ENCODE results near the gene DPH2. TPM values are rescaled to one million over a fixed set of nuclear protein-coding genes. Genes with fewer than 3 reads are reported as not detected.

DPH2 gene, protein sequence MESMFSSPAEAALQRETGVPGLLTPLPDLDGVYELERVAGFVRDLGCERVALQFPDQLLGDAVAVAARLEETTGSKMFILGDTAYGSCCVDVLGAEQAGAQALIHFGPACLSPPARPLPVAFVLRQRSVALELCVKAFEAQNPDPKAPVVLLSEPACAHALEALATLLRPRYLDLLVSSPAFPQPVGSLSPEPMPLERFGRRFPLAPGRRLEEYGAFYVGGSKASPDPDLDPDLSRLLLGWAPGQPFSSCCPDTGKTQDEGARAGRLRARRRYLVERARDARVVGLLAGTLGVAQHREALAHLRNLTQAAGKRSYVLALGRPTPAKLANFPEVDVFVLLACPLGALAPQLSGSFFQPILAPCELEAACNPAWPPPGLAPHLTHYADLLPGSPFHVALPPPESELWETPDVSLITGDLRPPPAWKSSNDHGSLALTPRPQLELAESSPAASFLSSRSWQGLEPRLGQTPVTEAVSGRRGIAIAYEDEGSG
- 10 to 100 TPM; 10.0 to 21.3 (median 14.6) TPM for polyA plus RNA-seq

DNA sequence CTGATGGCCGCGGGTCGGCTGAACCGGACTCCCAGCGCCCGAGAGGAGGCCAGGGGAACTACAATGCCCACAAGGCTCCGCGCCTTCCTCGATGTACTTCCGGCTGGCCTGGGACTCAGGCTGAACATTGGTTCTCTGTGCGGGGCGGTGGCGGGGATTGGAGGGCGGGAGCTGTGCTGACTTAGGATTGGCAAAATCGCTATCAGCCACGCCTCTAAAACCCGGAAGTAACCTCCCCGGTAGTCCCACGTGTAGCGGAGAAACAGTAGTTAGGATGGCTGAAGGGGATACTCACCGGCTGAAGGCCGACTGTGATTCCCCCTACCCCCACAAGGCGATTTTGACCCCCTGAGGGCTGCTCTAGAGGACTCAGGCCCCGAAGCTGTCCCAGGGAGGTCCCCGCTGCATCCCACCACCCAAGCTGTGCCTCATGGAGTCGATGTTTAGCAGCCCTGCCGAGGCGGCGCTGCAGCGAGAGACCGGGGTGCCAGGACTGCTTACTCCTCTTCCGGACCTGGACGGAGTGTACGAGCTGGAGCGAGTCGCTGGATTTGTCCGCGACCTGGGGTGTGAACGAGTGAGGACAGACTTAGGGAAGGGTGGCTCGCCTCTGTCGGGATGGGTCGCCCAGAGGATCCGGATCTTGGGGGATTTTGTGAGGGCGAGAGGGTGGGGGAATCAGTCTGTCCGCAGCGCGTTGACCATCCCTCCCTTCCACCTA is at the start of gene DPH2:
TSS of gene DPH2 (plus strand) at position 265 of the 721 bp plus-strand sequence. CDS start at position 431, 166 bp downstream.
- H3K27ac ChIP-seq (ENCODE audit: low read depth, low read length), result no peak within 1 kb of the TSS
- WGBS, 3 donors, result 0 to 1% (median 0%) methylated on average over 47 of the region's 47 CpGs

DNA sequence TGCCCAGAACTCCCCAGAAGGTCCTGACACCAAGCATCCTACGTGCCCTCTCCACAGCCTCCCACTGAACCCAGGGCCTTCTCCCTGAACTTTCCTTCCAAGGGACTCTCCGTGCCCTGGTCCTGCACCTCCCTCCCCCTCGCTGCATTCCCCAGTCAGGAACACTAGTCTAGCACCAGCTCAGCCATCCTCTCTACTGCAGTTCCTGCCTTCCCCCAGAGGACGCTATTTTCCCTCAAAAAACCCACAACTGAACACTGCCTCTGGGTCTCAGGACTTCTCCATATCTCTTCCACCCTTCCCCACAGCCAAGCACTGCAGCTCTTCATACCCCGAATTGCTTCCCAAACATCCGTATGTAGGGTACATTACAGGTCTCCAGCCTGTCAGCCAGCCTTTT is 48.8 kb upstream of the DPH2 start:
- H3K27ac ChIP-seq (ENCODE audit: low read depth, low read length), result no peak overlapping the region
- WGBS, 3 donors, result 90 to 95% (median 95%) methylated on average over 6 of the region's 6 CpGs

DNA sequence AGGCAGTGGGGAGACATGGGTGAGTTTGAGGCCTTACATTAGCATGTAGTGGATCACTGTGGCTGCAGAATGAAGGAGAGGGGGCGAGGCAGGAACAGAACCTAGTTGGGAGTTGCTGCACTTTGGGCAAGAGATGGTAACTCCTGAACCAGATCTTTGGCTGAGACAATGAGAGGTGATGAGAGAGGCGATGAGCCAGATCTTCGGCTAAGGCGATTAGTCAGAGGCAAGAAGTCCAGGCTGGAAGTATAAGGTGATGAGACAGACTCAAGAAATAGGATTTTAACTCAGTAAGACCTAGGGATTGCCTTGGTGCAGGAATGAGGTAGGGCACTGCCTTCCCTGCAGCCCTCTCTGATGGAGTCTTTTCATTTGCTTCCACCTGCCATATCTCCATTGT is 45.3 kb upstream of the DPH2 start:
- WGBS, 3 donors, result 84 to 98% (median 85%) methylated on average over 4 of the region's 4 CpGs
- H3K27ac ChIP-seq (ENCODE audit: low read depth, low read length), result no peak overlapping the region

DNA sequence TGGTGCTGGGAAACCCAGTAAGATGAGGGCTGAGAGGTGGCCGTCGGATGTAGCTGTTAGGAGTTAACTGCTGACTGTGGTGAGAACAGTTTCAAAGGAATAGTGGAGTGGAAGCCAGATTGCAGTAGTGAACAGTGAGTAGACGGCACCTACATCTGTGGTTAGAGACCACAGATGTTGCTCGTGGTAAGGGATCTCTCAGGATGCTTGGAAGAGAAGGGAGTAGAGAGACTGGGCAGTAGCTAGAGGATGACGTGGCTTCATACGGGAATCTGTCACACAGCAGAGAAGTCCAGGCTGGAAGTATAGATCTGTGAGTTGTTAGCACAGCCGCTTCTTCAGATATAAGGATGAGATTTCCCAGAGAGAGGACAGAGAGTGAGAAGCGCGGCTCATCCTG is 44.0 kb upstream of the DPH2 start:
- WGBS, 3 donors, result 94 to 96% (median 94%) methylated on average over 9 of the region's 9 CpGs

DNA sequence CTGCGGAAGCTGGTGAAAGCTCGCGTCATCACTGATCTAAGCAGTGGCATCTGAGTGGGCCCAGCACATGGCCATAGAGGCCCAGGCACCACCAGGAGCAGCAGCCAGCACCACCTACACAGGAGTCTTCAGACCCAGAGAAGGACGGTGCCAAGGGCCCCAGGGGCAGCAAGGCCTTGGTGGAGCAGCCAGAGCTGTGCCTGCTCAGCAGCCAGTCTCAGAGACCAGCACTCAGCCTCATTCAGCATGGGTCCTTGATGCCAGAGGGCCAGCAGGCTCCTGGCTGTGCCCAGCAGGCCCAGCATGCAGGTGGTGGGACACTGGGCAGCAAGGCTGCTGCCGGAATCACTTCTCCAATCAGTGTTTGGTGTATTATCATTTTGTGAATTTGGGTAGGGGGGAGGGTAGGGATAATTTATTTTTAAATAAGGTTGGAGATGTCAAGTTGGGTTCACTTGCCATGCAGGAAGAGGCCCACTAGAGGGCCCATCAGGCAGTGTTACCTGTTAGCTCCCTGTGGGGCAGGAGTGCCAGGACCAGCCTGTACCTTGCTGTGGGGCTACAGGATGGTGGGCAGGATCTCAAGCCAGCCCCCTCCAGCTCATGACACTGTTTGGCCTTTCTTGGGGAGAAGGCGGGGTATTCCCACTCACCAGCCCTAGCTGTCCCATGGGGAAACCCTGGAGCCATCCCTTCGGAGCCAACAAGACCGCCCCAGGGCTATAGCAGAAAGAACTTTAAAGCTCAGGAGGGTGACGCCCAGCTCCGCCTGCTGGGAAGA is 39.5 kb upstream of the DPH2 start:
- WGBS, 3 donors, result 90 to 95% (median 92%) methylated on average over 10 of the region's 10 CpGs
- no peak overlapping the region for H3K27ac ChIP-seq (ENCODE audit: low read depth, low read length)

More for the DNA sequence above, 44.0 kb upstream of the DPH2 start:
- no peak overlapping the region for H3K27ac ChIP-seq (ENCODE audit: low read depth, low read length)

DNA sequence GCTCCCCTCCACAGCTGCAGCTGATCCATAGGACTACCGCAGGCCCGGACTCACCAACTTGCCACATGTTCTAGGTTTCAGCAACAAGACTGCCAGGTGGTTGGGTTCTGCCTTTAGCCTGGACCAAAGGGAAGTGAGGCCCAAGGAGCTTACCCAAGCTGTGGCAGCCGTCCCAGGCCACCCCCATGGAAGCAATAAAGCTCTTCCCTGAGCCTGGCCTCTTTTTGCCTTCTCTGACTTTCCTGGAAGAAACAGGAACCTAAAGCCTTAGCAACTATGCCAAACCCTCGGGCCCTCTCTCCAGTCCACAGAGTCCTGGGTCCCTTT is 38.9 kb upstream of the DPH2 start:
- no peak overlapping the region for H3K27ac ChIP-seq (ENCODE audit: low read depth, low read length)
- WGBS, 3 donors, result 62 to 72% (median 70%) methylated on average over 4 of the region's 4 CpGs

DNA sequence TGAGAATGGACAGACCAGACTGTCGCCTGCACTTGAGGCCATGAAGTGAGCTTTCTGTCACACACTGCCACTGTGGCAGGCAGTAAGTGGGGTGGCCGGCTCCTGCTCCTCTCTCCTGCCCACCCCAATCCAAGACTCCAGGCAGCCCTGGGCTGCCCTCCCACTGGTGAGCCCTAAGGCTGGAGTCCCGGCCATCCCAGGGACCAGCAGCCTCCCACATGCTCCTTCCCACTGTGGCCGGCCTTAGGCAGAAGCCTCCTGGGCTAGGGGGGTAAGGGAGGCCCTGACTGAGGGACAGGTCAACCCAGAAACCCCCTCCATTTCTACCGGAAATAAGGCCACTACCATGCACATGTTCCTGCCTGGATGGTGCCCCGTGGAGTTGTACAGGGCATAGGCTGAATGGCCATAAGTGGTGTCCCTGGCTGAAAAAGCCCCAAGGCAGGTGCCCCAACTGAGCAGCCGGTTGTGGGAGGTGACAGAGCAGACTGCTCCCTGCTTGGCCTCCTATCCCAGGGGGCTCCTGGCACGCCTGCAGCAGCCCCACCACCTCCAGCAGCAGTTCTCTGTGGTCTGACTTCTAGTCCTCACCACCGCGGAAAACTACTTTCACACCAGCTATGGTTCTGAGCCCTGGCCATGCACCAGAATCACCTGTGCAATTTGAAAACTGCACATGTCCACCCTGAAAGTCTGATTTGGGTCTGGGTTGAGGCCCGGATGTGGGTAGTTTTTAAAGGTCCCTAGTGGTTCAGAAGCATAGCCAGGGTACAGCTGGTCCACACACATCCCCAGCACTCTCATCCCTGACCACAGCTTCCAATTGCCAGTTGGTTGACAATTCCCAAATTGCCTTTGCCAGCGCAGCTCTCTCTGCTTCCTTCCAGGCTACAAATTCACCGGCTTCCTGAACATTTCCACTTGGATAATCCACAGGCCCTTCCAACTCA is 37.8 kb upstream of the DPH2 start:
- 89 to 91% (median 90%) methylated on average over 12 to 13 of the region's 13 CpGs for WGBS, 3 donors

DNA sequence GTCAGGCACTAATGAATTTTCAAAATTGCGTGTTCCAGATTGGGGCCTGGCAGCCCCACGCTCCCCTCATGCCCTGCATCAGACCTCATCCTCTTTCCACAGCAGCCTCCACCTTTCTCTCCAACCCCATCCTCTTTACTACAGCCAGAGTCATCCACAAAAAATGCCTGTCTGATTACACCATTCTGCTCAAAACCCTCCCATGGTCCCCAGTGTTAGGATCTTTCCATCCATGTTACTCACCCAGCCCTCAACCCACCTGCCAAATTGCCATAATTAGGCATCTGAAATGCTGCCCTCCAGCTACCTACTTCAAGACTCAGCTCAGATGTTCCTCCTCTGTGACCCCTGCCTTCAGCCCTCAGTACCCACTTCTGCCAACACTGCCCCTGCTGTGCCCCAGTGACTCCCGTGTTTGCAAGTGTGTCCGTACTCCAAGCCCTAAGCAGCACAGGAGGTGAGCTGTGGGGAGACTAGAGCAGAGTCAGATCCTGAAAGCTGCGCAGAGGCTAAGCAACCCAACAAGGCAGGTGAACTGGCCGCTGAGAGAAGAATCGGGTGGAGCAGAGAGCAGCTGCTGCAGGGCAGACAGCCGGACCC is 36.9 kb upstream of the DPH2 start:
- WGBS, 3 donors, result 26 to 33% (median 27%) methylated on average over 8 of the region's 8 CpGs
- no peak overlapping the region for H3K27ac ChIP-seq (ENCODE audit: low read depth, low read length)

More for the DNA sequence above, 37.8 kb upstream of the DPH2 start:
- H3K27ac ChIP-seq (ENCODE audit: low read depth, low read length), result no peak overlapping the region

DNA sequence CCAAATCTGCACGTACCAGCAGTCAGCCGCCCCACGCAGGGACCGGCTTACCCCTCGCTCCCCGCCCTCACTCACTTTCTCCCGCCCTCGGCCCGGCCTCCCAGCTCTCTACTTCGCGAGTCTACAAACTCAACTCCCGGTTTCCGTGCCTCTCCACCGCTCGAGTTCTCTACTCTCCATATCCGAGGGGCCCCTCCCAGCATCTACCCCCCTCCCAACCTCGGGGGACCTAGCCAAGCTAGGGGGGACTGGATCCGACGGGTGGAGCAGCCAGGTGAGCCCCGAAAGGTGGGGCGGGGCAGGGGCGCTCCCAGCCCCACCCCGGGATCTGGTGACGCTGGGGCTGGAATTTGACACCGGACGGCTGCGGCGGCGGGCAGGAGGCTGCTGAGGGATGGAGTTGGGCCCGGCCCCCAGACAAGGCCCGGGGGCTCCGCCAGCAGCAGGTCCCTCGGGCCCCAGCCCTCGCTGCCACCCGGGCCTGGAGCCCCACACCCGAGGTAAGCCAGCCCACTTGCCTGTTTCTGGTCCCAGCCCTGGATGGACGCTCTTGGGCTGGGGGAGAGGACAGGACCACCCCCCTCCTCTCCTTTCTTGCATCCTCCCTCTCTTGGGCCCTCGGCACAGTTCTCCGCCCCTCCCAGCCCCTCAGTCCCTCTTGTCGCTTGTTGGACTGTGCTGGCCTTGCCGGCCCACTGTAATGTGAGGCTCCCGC is 36.3 kb upstream of the DPH2 start, which contains the start of gene ARTN:
TSS of gene ARTN (plus strand) at position 416 of the 715 bp plus-strand sequence. CDS start 1,856 bp downstream, outside the sequence.
- WGBS, 3 donors, result 1 to 4% (median 3%) methylated on average over 39 to 42 of the region's 42 CpGs
- H3K27ac ChIP-seq (ENCODE audit: low read depth, low read length), result no peak within 1 kb of the TSS

DNA sequence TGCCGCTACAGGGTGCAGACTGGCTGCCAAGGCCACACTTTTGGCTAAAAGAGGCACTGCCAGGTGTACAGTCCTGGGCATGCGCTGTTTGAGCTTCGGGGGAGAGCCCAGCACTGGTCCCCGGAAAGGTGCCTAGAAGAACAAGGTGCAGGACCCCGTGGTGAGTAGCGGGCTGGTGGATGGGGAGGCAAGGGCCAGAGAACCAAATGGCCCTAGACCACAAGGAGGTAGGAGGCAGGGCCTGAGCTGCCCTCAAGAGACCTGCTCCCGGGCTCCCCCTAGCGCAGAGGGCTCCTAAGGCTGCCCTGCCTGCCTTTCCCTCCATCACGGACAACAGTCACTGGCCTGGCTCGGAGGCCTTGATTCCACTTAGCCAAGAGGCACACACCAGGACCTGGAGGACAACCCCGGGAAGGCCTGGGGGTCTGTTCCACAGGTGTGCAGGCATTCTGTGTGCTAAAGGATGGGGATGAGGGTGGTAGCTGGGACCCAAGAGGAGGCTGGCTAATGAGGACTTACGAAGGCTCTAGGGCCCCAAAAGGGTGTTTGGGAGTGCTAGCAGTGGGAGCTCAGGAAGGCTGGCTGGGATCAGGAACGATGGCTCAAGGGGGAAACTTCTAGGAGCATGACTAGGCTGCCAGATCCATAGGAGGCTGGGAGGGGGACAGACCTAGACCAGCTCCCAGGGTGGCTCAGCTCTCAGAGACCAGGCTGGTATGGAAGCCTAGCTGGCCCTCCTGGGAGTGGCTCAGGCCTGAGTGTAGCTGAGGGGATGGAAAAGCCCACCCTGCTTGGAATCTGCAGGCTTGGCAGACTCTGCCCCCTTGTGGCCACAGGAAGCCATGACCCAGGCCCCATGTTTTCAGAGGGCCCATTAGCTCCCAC is 35.5 kb upstream of the DPH2 start:
- WGBS, 3 donors, result 19 to 34% (median 26%) methylated on average over 13 of the region's 13 CpGs
- H3K27ac ChIP-seq (ENCODE audit: low read depth, low read length), result no peak overlapping the region

DNA sequence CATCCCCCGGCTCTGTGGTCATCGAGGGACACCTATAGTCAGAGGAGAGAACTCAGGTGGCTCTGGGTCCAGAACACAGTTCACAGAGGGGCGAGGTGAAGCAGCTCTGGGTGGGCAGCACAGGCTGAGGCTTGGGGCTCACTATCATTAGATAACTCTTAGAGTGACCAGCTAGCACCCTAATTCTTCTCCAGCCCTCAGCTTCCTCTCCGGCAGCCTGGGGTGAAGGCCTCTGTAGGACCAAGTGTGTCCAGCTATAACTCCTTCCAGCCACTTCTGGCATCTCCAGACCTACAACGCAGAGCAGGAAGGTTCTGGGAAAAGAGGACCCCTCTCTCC is 34.9 kb upstream of the DPH2 start:
- no peak overlapping the region for H3K27ac ChIP-seq (ENCODE audit: low read depth, low read length)
- 49 to 62% (median 52%) methylated on average over 5 of the region's 5 CpGs for WGBS, 3 donors

DNA sequence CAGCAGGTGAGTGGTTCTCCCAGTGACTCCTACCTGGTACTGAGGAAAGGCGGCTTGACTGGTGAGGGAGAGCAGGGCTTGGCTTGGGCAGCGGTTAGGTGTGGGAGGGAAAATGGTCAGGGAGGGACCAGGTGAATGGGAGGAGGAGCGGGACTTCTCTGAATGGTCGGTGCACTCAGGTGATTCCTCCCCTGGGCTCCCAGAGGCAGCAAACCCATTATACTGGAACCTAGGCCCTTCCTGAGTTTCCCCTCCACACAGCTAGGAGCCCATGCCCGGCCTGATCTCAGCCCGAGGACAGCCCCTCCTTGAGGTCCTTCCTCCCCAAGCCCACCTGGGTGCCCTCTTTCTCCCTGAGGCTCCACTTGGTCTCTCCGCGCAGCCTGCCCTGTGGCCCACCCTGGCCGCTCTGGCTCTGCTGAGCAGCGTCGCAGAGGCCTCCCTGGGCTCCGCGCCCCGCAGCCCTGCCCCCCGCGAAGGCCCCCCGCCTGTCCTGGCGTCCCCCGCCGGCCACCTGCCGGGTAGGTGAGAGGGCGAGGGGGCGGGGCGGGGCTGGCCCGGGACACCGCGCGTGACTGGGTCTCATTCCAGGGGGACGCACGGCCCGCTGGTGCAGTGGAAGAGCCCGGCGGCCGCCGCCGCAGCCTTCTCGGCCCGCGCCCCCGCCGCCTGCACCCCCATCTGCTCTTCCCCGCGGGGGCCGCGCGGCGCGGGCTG is 33.9 kb upstream of the DPH2 start:
- no peak overlapping the region for H3K27ac ChIP-seq (ENCODE audit: low read depth, low read length)
- 8 to 10% (median 9%) methylated on average over 28 to 48 of the region's 48 CpGs for WGBS, 3 donors

DNA sequence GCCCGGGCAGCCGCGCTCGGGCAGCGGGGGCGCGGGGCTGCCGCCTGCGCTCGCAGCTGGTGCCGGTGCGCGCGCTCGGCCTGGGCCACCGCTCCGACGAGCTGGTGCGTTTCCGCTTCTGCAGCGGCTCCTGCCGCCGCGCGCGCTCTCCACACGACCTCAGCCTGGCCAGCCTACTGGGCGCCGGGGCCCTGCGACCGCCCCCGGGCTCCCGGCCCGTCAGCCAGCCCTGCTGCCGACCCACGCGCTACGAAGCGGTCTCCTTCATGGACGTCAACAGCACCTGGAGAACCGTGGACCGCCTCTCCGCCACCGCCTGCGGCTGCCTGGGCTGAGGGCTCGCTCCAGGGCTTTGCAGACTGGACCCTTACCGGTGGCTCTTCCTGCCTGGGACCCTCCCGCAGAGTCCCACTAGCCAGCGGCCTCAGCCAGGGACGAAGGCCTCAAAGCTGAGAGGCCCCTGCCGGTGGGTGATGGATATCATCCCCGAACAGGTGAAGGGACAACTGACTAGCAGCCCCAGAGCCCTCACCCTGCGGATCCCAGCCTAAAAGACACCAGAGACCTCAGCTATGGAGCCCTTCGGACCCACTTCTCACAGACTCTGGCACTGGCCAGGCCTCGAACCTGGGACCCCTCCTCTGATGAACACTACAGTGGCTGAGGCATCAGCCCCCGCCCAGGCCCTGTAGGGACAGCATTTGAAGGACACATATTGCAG is 33.2 kb upstream of the DPH2 start:
- WGBS, 3 donors, result 8 to 14% (median 12%) methylated on average over 42 to 55 of the region's 56 CpGs
- no peak overlapping the region for H3K27ac ChIP-seq (ENCODE audit: low read depth, low read length)

DNA sequence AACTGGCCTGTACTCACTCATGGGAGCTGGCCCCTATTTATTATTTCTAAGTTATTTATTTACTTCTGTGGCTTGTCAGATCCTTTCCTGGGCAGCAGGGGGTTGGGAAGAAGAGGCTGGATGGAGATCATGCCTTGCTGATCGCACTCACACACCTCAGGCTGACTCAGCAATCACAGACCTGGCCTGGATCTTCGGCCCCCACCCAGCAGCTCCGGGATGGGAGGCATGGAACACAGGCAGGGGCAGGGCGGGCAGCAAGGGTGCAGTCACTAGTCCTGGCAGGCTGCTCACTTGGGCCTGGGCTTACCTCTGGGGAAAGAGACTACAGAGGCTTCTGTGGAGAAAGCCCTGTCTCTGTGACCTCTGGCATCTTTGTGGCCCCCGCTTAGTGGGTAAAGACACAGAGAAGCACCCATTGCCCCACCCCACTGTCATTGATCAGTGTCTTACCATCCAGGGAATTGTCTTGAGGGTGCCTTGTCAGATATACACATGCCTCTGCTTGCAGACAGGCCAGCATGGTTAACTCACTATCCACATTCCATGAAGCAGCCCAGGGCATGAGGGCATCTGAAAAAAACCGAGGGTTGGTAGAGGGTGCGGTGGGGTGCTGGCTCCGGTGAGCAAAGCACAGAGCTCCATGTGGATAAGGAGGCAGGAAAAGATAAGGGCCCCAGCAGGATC is 32.5 kb upstream of the DPH2 start:
- 80 to 95% (median 93%) methylated on average over 8 of the region's 8 CpGs for WGBS, 3 donors
- H3K27ac ChIP-seq (ENCODE audit: low read depth, low read length), result no peak overlapping the region

Measured in adipose tissue (tissue), 3 donors.